Calu3 (cell line): ENCODE measurements around the gene ST6GALNAC6. TPM values are rescaled to one million over a fixed set of nuclear protein-coding genes. Genes with fewer than 3 reads are reported as not detected.

Experiments
- BruUV-seq: library from RNA; stranded (reverse); fragments of 400-500 nt; replicated peaks from 2 replicates; lab custom pipeline; 2021; lab: Mats Ljungman, UMichigan
- CTCF ChIA-PET: fragments of 300-600 bp; sonication (Branson Sonifier 250); formaldehyde crosslinking; loops from one replicate; lab custom pipeline; 2022; ENCODE audit warnings: antibody characterized with exemption; lab: Charles Lee
- DNase-seq: peaks from one replicate; pipeline ENCODE4 v3.0.0; 2022
- H3K27ac Mint-ChIP-seq: one replicate; pipeline ENCODE4 v1.8.0; 2022; ENCODE audit warnings: mixed read lengths; ENCODE audit not compliant: unreplicated experiment
- H3K27me3 Mint-ChIP-seq: one replicate; pipeline ENCODE4 v1.8.0; 2022; ENCODE audit warnings: mixed read lengths; ENCODE audit not compliant: unreplicated experiment
- H3K36me3 Mint-ChIP-seq: one replicate; pipeline ENCODE4 v1.8.0; 2022; ENCODE audit warnings: mild to moderate bottlenecking, moderate library complexity, mixed read lengths; ENCODE audit not compliant: insufficient read depth, unreplicated experiment
- H3K4me1 Mint-ChIP-seq: one replicate; pipeline ENCODE4 v1.8.0; 2022; ENCODE audit warnings: mild to moderate bottlenecking, low read depth, mixed read lengths; ENCODE audit not compliant: unreplicated experiment
- H3K4me3 Mint-ChIP-seq: one replicate; pipeline ENCODE4 v1.8.0; 2022; ENCODE audit warnings: mild to moderate bottlenecking, low read depth, moderate library complexity, mixed read lengths; ENCODE audit not compliant: unreplicated experiment
- H3K9me3 Mint-ChIP-seq: one replicate; pipeline ENCODE4 v1.8.0; 2022; ENCODE audit warnings: low read depth, mixed read lengths; ENCODE audit not compliant: unreplicated experiment
- CTCF ChIP-seq: fragments of 200-600 bp; IDR thresholded peaks from one replicate; pipeline ENCODE4 v1.8.0; 2022; ENCODE audit warnings: antibody characterized with exemption; ENCODE audit not compliant: unreplicated experiment
- intact Hi-C: fragments of 100-400 bp; cut with micrococcal nuclease; formaldehyde crosslinking; loops from one replicate; pipeline ENCODE4 v1.10.0; 2022; ENCODE audit not compliant: unreplicated experiment
- total RNA-seq: library from RNA; stranded (reverse); gene quantifications from 2 replicates; pipeline ENCODE4 v1.2.3, GENCODE V29; 2022

The ST6GALNAC6 gene
- total RNA-seq, 1 experiment from 2014 or later: 9.1 TPM

- Mint-ChIP-seq H3K27ac (no peak overlapping the region), H3K4me3 (no peak overlapping the region), H3K9me3 (no peaks in the 10 kb centered on the region), H3K36me3 (no peaks in the 10 kb centered on the region), H3K27me3 (no peaks in the 10 kb centered on the region), H3K4me1 (no peaks in the 10 kb centered on the region)
- CTCF ChIA-PET: no interaction called here
- no peak for DNase-seq
- intact Hi-C loops: no loop called here
- no peak for TF ChIP-seq CTCF
- no TSS peak for BruUV-seq
Measured at GRCh38 chr9:127865645-127866464, 33.5 kb downstream of the ST6GALNAC6 start.

GRCh38 chr9:127863191-127863621 is 36.2 kb downstream of the ST6GALNAC6 start:
- CTCF ChIA-PET: no interaction called here
- no TSS peak for BruUV-seq
- no peaks in the 10 kb centered on the region for H3K36me3 Mint-ChIP-seq
- no peaks in the 10 kb centered on the region for H3K27me3 Mint-ChIP-seq
- no peak for TF ChIP-seq CTCF
- intact Hi-C loops: no loop called here
- H3K27ac Mint-ChIP-seq: no peak overlapping the region
- DNase-seq: no peak
- no peaks in the 10 kb centered on the region for H3K4me1 Mint-ChIP-seq
- no peaks in the 10 kb centered on the region for H3K9me3 Mint-ChIP-seq
- no peak overlapping the region for H3K4me3 Mint-ChIP-seq

GRCh38 chr9:127862075-127863011 is 37.1 kb downstream of the ST6GALNAC6 start:
- no peak for TF ChIP-seq CTCF
- no peak overlapping the region for H3K4me3 Mint-ChIP-seq
- CTCF ChIA-PET: no interaction called here
- H3K4me1 Mint-ChIP-seq: no peaks in the 10 kb centered on the region
- no peaks in the 10 kb centered on the region for H3K36me3 Mint-ChIP-seq
- intact Hi-C loops: no loop called here
- H3K27ac Mint-ChIP-seq: no peak overlapping the region
- no peaks in the 10 kb centered on the region for H3K9me3 Mint-ChIP-seq
- BruUV-seq: no TSS peak
- no peak for DNase-seq
- no peaks in the 10 kb centered on the region for H3K27me3 Mint-ChIP-seq

GRCh38 chr9:127860779-127861178 is 38.6 kb downstream of the ST6GALNAC6 start:
- no peaks in the 10 kb centered on the region for H3K27me3 Mint-ChIP-seq
- H3K27ac Mint-ChIP-seq: no peak overlapping the region
- TF ChIP-seq CTCF: no peak
- H3K4me1 Mint-ChIP-seq: no peaks in the 10 kb centered on the region
- H3K36me3 Mint-ChIP-seq: no peaks in the 10 kb centered on the region
- BruUV-seq: no TSS peak
- H3K4me3 Mint-ChIP-seq: no peak overlapping the region
- DNase-seq: no peak
- no peaks in the 10 kb centered on the region for H3K9me3 Mint-ChIP-seq
- CTCF ChIA-PET: no interaction called here
- intact Hi-C loops: no loop called here
